GM23338 (cell line): ENCODE results near the gene RFX4. TPM values are rescaled to one million over a fixed set of nuclear protein-coding genes. Genes with fewer than 3 reads are reported as not detected.

ENCODE experiments used
- ATAC-seq: fragments of 200-7000 bp; cut with Tn5 transposase; 3 replicates; pipeline ENCODE4 v1.9.1; 2020
- DNase-seq: peaks from one replicate; pipeline ENCODE4 v3.0.0-alpha.2; 2015; ENCODE audit warnings: low spot score
- H2AFZ ChIP-seq: fragments of 200-600 bp; sonication (generic); 2 replicates; pipeline ENCODE4 v1.8.0; 2016; ENCODE audit warnings: antibody characterized with exemption, mild to moderate bottlenecking, moderate library complexity
- H3F3A ChIP-seq: fragments of 200-600 bp; sonication (generic); replicated peaks from 2 replicates; pipeline ENCODE4 v1.8.0; 2017; ENCODE audit warnings: antibody characterized with exemption, mixed run types, low read depth
- H3K27ac ChIP-seq: fragments of 200-600 bp; sonication (generic); 2 replicates; pipeline ENCODE4 v1.6.1; 2016; ENCODE audit warnings: low read depth
- H3K27me3 ChIP-seq: fragments of 200-600 bp; sonication (generic); 2 replicates; pipeline ENCODE4 v1.8.0; 2016; ENCODE audit warnings: mild to moderate bottlenecking, mixed run types, moderate library complexity; ENCODE audit not compliant: insufficient read depth
- H3K36me3 ChIP-seq: fragments of 200-600 bp; sonication (generic); 2 replicates; pipeline ENCODE4 v1.8.0; 2016; ENCODE audit warnings: mild to moderate bottlenecking; ENCODE audit not compliant: insufficient read depth
- H3K4me1 ChIP-seq: fragments of 200-600 bp; sonication (generic); 2 replicates; pipeline ENCODE4 v1.8.0; 2016; ENCODE audit warnings: mild to moderate bottlenecking, moderate library complexity; ENCODE audit not compliant: insufficient read depth
- H3K4me2 ChIP-seq: fragments of 200-600 bp; sonication (generic); 2 replicates; pipeline ENCODE4 v1.7.1; 2017; ENCODE audit warnings: mixed run types
- H3K4me3 ChIP-seq: fragments of 200-600 bp; sonication (generic); 2 replicates; pipeline ENCODE4 v1.6.1; 2016; ENCODE audit warnings: mixed run types
- H3K79me2 ChIP-seq: fragments of 200-600 bp; sonication (generic); replicated peaks from 2 replicates; pipeline ENCODE4 v1.8.0; 2017; ENCODE audit warnings: mild to moderate bottlenecking; ENCODE audit not compliant: insufficient read depth
- H3K9me2 ChIP-seq: fragments of 200-600 bp; sonication (generic); 2 replicates; pipeline ENCODE4 v1.8.0; 2017; ENCODE audit not compliant: insufficient read depth
- H4K20me1 ChIP-seq: fragments of 200-600 bp; sonication (generic); replicated peaks from 2 replicates; pipeline ENCODE4 v1.8.0; 2017; ENCODE audit warnings: mild to moderate bottlenecking; ENCODE audit not compliant: insufficient read depth
- H3K27ac Mint-ChIP-seq: 2 replicates; pipeline ENCODE4 v1.8.0; 2020; ENCODE audit warnings: inconsistent platforms, mild to moderate bottlenecking, moderate library complexity, mixed read lengths
- H3K27me3 Mint-ChIP-seq: 3 replicates; pipeline ENCODE4 v1.8.0; 2022; ENCODE audit warnings: low read depth, mild to moderate bottlenecking, moderate library complexity, mixed read lengths, inconsistent platforms; ENCODE audit not compliant: insufficient read depth, poor library complexity
- H3K36me3 Mint-ChIP-seq: 3 replicates; pipeline ENCODE4 v1.8.0; 2021; ENCODE audit warnings: low read depth, mild to moderate bottlenecking, inconsistent platforms, moderate library complexity, mixed read lengths
- H3K4me1 Mint-ChIP-seq: 3 replicates; pipeline ENCODE4 v1.8.0; 2020; ENCODE audit warnings: mild to moderate bottlenecking, inconsistent platforms, mixed read lengths
- H3K4me3 Mint-ChIP-seq: 3 replicates; pipeline ENCODE4 v1.8.0; 2021; ENCODE audit warnings: moderate library complexity, mild to moderate bottlenecking, inconsistent platforms, mixed read lengths
- H3K9me3 Mint-ChIP-seq: 3 replicates; pipeline ENCODE4 v1.8.0; 2020; ENCODE audit warnings: moderate library complexity, mild to moderate bottlenecking, inconsistent platforms, mixed read lengths
- CREB1 ChIP-seq: fragments of 250-450 bp; sonication (Bioruptor Pico); IDR thresholded peaks from 2 replicates; pipeline ENCODE4 v1.5.0; 2020; ENCODE audit warnings: low read depth, mild to moderate bottlenecking, moderate library complexity
- ETS1 ChIP-seq: IDR thresholded peaks from 2 replicates; pipeline ENCODE4 v1.6.1; 2016; ENCODE audit warnings: antibody characterized with exemption
- EZH2 ChIP-seq: fragments of 200-600 bp; sonication (generic); IDR thresholded peaks from one replicate; pipeline ENCODE4 v1.8.0; 2017; ENCODE audit warnings: antibody characterized with exemption, mild to moderate bottlenecking, low read depth; ENCODE audit not compliant: unreplicated experiment
- EZH2phosphoT487 ChIP-seq: fragments of 200-600 bp; sonication (generic); IDR thresholded peaks from one replicate; pipeline ENCODE4 v1.8.1; 2018; ENCODE audit warnings: antibody characterized with exemption; ENCODE audit not compliant: unreplicated experiment
- JUNB ChIP-seq: IDR thresholded peaks from one replicate; pipeline ENCODE4 v1.6.1; 2016; ENCODE audit warnings: antibody characterized with exemption; ENCODE audit not compliant: unreplicated experiment
- NANOG ChIP-seq: IDR thresholded peaks from 2 replicates; pipeline ENCODE4 v1.6.1; 2016; ENCODE audit warnings: antibody characterized with exemption, borderline replicate concordance
- POLR2AphosphoS5 ChIP-seq: IDR thresholded peaks from 2 replicates; pipeline ENCODE4 v1.6.1; 2016; ENCODE audit warnings: antibody characterized with exemption, low read depth
- STAT1 ChIP-seq: IDR thresholded peaks from one replicate; pipeline ENCODE4 v1.6.1; 2016; ENCODE audit warnings: antibody characterized with exemption; ENCODE audit not compliant: unreplicated experiment
- polyA plus RNA-seq: library from polyadenylated mRNA; unstranded; fragments of >200 nt; fragmentation: Nextera tagmentation; extraction: Ambion mirVana; gene quantifications from 2 replicates; pipeline ENCODE4 v1.2.1, GENCODE V29; 2016
- total RNA-seq: library from RNA; depleted of rRNA; stranded (reverse); fragments of >200 nt; shearing (Covaris generic); gene quantifications from 2 replicates; pipeline ENCODE4 v1.2.3, GENCODE V29; 2014
- TF ChIP-seq, protein P1 (sequence below): fragments of 250-450 bp; sonication (Bioruptor Pico); IDR thresholded peaks from 2 replicates; pipeline ENCODE4 v1.5.0; 2020; ENCODE audit warnings: mild to moderate bottlenecking, moderate library complexity
- TF ChIP-seq, protein P2 (sequence below), 2 experiments: fragments of 200-600 bp in 1 of 2; sonication (generic) in 1 of 2; conservative IDR thresholded peaks; 2 replicates each; pipeline versions ENCODE4 v1.5.1 to v1.6.1; 2016 to 2017; ENCODE audit warnings: antibody characterized with exemption in 2 of 2, low read depth in 2 of 2, mild to moderate bottlenecking in 2 of 2, moderate library complexity in 1 of 2

The RFX4 gene
- total and polyA plus RNA-seq, 2 experiments from 2014 or later, result 0.23 TPM; not detected in 1

- H3K36me3 Mint-ChIP-seq, result no peaks in the 10 kb centered on the region
- H3K27ac Mint-ChIP-seq, result no peak overlapping the region
- TF ChIP-seq CREB1 (CRISPR knock-in tag), result no peak
- TF ChIP-seq STAT1, result no peak
- no peak for TF ChIP-seq EZH2
- TF ChIP-seq ETS1, result no peak
- no peak for TF ChIP-seq NANOG
- TF ChIP-seq JUNB, result no peak
- no peak for TF ChIP-seq POLR2AphosphoS5
- TF ChIP-seq, protein P1, sequence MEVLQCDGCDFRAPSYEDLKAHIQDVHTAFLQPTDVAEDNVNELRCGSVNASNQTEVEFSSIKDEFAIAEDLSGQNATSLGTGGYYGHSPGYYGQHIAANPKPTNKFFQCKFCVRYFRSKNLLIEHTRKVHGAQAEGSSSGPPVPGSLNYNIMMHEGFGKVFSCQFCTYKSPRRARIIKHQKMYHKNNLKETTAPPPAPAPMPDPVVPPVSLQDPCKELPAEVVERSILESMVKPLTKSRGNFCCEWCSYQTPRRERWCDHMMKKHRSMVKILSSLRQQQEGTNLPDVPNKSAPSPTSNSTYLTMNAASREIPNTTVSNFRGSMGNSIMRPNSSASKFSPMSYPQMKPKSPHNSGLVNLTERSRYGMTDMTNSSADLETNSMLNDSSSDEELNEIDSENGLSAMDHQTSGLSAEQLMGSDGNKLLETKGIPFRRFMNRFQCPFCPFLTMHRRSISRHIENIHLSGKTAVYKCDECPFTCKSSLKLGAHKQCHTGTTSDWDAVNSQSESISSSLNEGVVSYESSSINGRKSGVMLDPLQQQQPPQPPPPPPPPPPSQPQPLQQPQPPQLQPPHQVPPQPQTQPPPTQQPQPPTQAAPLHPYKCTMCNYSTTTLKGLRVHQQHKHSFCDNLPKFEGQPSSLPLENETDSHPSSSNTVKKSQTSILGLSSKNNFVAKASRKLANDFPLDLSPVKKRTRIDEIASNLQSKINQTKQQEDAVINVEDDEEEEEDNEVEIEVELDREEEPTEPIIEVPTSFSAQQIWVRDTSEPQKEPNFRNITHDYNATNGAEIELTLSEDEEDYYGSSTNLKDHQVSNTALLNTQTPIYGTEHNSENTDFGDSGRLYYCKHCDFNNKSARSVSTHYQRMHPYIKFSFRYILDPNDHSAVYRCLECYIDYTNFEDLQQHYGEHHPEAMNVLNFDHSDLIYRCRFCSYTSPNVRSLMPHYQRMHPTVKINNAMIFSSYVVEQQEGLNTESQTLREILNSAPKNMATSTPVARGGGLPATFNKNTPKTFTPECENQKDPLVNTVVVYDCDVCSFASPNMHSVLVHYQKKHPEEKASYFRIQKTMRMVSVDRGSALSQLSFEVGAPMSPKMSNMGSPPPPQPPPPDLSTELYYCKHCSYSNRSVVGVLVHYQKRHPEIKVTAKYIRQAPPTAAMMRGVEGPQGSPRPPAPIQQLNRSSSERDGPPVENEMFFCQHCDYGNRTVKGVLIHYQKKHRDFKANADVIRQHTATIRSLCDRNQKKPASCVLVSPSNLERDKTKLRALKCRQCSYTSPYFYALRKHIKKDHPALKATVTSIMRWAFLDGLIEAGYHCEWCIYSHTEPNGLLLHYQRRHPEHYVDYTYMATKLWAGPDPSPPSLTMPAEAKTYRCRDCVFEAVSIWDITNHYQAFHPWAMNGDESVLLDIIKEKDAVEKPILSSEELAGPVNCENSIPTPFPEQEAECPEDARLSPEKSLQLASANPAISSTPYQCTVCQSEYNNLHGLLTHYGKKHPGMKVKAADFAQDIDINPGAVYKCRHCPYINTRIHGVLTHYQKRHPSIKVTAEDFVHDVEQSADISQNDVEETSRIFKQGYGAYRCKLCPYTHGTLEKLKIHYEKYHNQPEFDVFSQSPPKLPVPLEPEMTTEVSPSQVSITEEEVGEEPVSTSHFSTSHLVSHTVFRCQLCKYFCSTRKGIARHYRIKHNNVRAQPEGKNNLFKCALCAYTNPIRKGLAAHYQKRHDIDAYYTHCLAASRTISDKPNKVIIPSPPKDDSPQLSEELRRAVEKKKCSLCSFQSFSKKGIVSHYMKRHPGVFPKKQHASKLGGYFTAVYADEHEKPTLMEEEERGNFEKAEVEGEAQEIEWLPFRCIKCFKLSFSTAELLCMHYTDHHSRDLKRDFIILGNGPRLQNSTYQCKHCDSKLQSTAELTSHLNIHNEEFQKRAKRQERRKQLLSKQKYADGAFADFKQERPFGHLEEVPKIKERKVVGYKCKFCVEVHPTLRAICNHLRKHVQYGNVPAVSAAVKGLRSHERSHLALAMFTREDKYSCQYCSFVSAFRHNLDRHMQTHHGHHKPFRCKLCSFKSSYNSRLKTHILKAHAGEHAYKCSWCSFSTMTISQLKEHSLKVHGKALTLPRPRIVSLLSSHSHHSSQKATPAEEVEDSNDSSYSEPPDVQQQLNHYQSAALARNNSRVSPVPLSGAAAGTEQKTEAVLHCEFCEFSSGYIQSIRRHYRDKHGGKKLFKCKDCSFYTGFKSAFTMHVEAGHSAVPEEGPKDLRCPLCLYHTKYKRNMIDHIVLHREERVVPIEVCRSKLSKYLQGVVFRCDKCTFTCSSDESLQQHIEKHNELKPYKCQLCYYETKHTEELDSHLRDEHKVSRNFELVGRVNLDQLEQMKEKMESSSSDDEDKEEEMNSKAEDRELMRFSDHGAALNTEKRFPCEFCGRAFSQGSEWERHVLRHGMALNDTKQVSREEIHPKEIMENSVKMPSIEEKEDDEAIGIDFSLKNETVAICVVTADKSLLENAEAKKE (CRISPR knock-in tag), result no peak
- TF ChIP-seq, protein P2, sequence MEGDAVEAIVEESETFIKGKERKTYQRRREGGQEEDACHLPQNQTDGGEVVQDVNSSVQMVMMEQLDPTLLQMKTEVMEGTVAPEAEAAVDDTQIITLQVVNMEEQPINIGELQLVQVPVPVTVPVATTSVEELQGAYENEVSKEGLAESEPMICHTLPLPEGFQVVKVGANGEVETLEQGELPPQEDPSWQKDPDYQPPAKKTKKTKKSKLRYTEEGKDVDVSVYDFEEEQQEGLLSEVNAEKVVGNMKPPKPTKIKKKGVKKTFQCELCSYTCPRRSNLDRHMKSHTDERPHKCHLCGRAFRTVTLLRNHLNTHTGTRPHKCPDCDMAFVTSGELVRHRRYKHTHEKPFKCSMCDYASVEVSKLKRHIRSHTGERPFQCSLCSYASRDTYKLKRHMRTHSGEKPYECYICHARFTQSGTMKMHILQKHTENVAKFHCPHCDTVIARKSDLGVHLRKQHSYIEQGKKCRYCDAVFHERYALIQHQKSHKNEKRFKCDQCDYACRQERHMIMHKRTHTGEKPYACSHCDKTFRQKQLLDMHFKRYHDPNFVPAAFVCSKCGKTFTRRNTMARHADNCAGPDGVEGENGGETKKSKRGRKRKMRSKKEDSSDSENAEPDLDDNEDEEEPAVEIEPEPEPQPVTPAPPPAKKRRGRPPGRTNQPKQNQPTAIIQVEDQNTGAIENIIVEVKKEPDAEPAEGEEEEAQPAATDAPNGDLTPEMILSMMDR (conservative IDR thresholded peaks at IDR 0.05; ENCODE audit: low read depth in 2 of 2), result no peak
- TF ChIP-seq EZH2phosphoT487, result no peak
- Histone ChIP-seq H3K4me2 (no peak overlapping the region), H3K27me3 (no peaks in the 10 kb centered on the region), H2AFZ (peak overlapping the region; percentile 63; the same call in 1 of the 2 replicates), H3K4me1 (no peaks in the 10 kb centered on the region), H3K79me2 (no peaks in the 10 kb centered on the region), H4K20me1 (no peaks in the 10 kb centered on the region), H3K4me3 (no peak overlapping the region), H3K27ac (no peak overlapping the region), H3F3A (no peaks in the 10 kb centered on the region), H3K9me2 (peaks cover 5% of the 10 kb centered on the region; the same call in 1 of the 2 replicates), H3K36me3 (no peaks in the 10 kb centered on the region)
- H3K4me1 Mint-ChIP-seq, result peaks cover 4% of the 10 kb centered on the region; the same call in 2 of the 3 replicates
- H3K9me3 Mint-ChIP-seq, result no peaks in the 10 kb centered on the region
- H3K4me3 Mint-ChIP-seq, result no peak overlapping the region
- peaks cover 6% of the 10 kb centered on the region for H3K27me3 Mint-ChIP-seq
- ATAC-seq, result no peak
- DNase-seq, result no peak
Measured at GRCh38 chr12:106629797-106630659, 47.2 kb downstream of the RFX4 start.
